HG02798 (cell line): ENCODE data around the gene ELFN2.
"Not testable (repeated sequence)": the region's sequence is repeated elsewhere in the genome, so short reads cannot be mapped to it uniquely, and the experiment has no call there.

Source experiments
- ATAC-seq: cut with Tn5 transposase; IDR thresholded peaks from one replicate; pipeline ENCODE4 v1.9.1; 2021; ENCODE audit warnings: mild to moderate bottlenecking; ENCODE audit not compliant: unreplicated experiment, poor library complexity

The ELFN2 gene

GRCh38 chr22:37413546-37413945 is 13.7 kb downstream of the ELFN2 start:
- no peak for ATAC-seq

- ATAC-seq: no peak
Observed at GRCh38 chr22:37412495-37413250, 14.6 kb downstream of the ELFN2 start.

GRCh38 chr22:37411655-37412054 is 15.6 kb downstream of the ELFN2 start:
- ATAC-seq: no peak

GRCh38 chr22:37410174-37411055 is 16.9 kb downstream of the ELFN2 start:
- no peak for ATAC-seq

- ATAC-seq: no peak
Observed at GRCh38 chr22:37409459-37410050, 17.7 kb downstream of the ELFN2 start.

- no peak for ATAC-seq
Observed at GRCh38 chr22:37409031-37409430, 18.2 kb downstream of the ELFN2 start.

- no peak for ATAC-seq
Observed at GRCh38 chr22:37407856-37408255, 19.4 kb downstream of the ELFN2 start.

GRCh38 chr22:37406441-37407235 is 20.6 kb downstream of the ELFN2 start:
- ATAC-seq: no peak

- ATAC-seq: no peak
Observed at GRCh38 chr22:37404091-37404490, 23.2 kb downstream of the ELFN2 start.

GRCh38 chr22:37403267-37403960 is 23.9 kb downstream of the ELFN2 start:
- ATAC-seq: no peak

GRCh38 chr22:37402184-37402506 is 25.1 kb downstream of the ELFN2 start:
- no peak for ATAC-seq

- ATAC-seq: no peak
Observed at GRCh38 chr22:37401401-37402183, 25.7 kb downstream of the ELFN2 start.

GRCh38 chr22:37400719-37401118 is 26.6 kb downstream of the ELFN2 start:
- ATAC-seq: no peak

GRCh38 chr22:37399457-37399856 is 27.8 kb downstream of the ELFN2 start:
- ATAC-seq: not testable (repeated sequence)

GRCh38 chr22:37397226-37397625 is 30.1 kb downstream of the ELFN2 start:
- no peak for ATAC-seq

GRCh38 chr22:37396488-37397084 is 30.7 kb downstream of the ELFN2 start:
- no peak for ATAC-seq

GRCh38 chr22:37394341-37394740 is 32.9 kb downstream of the ELFN2 start:
- no peak for ATAC-seq

GRCh38 chr22:37393746-37394145 is 33.5 kb downstream of the ELFN2 start:
- no peak for ATAC-seq
